Hepatocyte (in vitro differentiated cells): ENCODE results near the gene C11orf42. TPM values are rescaled to one million over a fixed set of nuclear protein-coding genes. Genes with fewer than 3 reads are reported as not detected.

Experiments used
- DNase-seq: peaks from one replicate; pipeline ENCODE4 v3.0.0-alpha.2; 2016; ENCODE audit warnings: low spot score
- H2AFZ ChIP-seq: fragments of 200-600 bp; sonication (generic); 2 replicates; pipeline ENCODE4 v1.6.0; 2016; ENCODE audit warnings: antibody characterized with exemption, mild to moderate bottlenecking
- H3K27ac ChIP-seq: fragments of 200-600 bp; sonication (generic); 2 replicates; pipeline ENCODE4 v1.5.1; 2016; ENCODE audit warnings: mild to moderate bottlenecking
- H3K27me3 ChIP-seq: fragments of 200-600 bp; sonication (generic); 2 replicates; pipeline ENCODE4 v1.6.1; 2016
- H3K36me3 ChIP-seq: fragments of 200-600 bp; sonication (generic); replicated peaks from 2 replicates; pipeline ENCODE4 v1.5.1; 2016; ENCODE audit warnings: low read depth; ENCODE audit not compliant: insufficient read depth
- H3K4me1 ChIP-seq: fragments of 200-600 bp; sonication (generic); 2 replicates; pipeline ENCODE4 v1.5.1; 2016; ENCODE audit warnings: mild to moderate bottlenecking, moderate library complexity; ENCODE audit not compliant: insufficient read depth
- H3K4me2 ChIP-seq: fragments of 200-600 bp; sonication (generic); 2 replicates; pipeline ENCODE4 v1.6.0; 2016
- H3K4me3 ChIP-seq: fragments of 200-600 bp; sonication (generic); 2 replicates; pipeline ENCODE4 v1.5.1; 2016; ENCODE audit warnings: mild to moderate bottlenecking
- H3K79me2 ChIP-seq: fragments of 200-600 bp; sonication (generic); 2 replicates; pipeline ENCODE4 v1.6.0; 2017; ENCODE audit warnings: mild to moderate bottlenecking
- H3K9me2 ChIP-seq: fragments of 200-600 bp; sonication (generic); replicated peaks from 2 replicates; pipeline ENCODE4 v1.6.0; 2017; ENCODE audit warnings: mild to moderate bottlenecking; ENCODE audit not compliant: insufficient read depth
- H3K9me3 ChIP-seq: fragments of 200-600 bp; sonication (generic); 2 replicates; pipeline ENCODE4 v1.5.1; 2016; ENCODE audit warnings: low read depth, mild to moderate bottlenecking
- H4K20me1 ChIP-seq: fragments of 200-600 bp; sonication (generic); 2 replicates; pipeline ENCODE4 v1.6.0; 2016; ENCODE audit warnings: mild to moderate bottlenecking; ENCODE audit not compliant: insufficient read depth, poor library complexity, severe bottlenecking
- EZH2 ChIP-seq: fragments of 200-600 bp; sonication (generic); IDR thresholded peaks from 2 replicates; pipeline ENCODE4 v1.6.1; 2016; ENCODE audit warnings: antibody characterized with exemption, mild to moderate bottlenecking, borderline replicate concordance
- EZH2phosphoT487 ChIP-seq: fragments of 200-600 bp; sonication (generic); IDR thresholded peaks from one replicate; pipeline ENCODE4 v1.6.1; 2018; ENCODE audit warnings: antibody characterized with exemption, mild to moderate bottlenecking, low read depth, moderate library complexity; ENCODE audit not compliant: unreplicated experiment, severe bottlenecking
- WGBS: methylation state at CpG from one replicate; pipeline ENCODE4 v1.1.6; 2016; ENCODE audit warnings: low lambda C conversion rate; ENCODE audit errors: missing lambda C conversion rate; 5-methylcytosine and 5-hydroxymethylcytosine counted together
- polyA plus RNA-seq: library from polyadenylated mRNA; unstranded; fragments of >200 nt; fragmentation: Nextera tagmentation; extraction: Ambion mirVana; gene quantifications from 2 replicates; pipeline ENCODE4 v1.2.1, GENCODE V29; 2016
- total RNA-seq: library from RNA; depleted of rRNA; stranded (reverse); fragments of >200 nt; gene quantifications from 2 replicates; pipeline ENCODE4 v1.2.3, GENCODE V29; 2014
- TF ChIP-seq, protein P1 (sequence below): fragments of 200-600 bp; sonication (generic); IDR thresholded peaks from 2 replicates; pipeline ENCODE4 v1.5.1; 2016; ENCODE audit warnings: antibody characterized with exemption, mild to moderate bottlenecking; ENCODE audit not compliant: poor library complexity

The C11orf42 gene, protein sequence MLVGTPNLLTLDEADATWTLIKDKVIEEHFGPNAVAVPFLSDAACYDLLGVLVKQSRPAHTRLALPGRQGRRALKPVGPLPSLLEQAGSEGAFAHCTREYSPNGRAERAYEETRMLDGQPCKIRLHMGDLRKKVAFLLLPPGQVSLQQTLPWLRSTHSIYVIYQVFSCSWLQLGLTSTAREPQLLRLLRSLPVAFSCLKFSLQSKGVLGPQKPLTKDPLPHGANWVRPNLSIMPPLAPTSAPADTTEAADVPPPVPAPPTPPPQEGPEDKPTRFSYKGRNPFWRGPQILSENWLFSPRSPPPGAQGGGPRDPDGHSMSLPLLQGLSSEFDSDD
- total RNA-seq (not detected in 2 replicates), polyA plus RNA-seq (not detected in 2 replicates)

DNA sequence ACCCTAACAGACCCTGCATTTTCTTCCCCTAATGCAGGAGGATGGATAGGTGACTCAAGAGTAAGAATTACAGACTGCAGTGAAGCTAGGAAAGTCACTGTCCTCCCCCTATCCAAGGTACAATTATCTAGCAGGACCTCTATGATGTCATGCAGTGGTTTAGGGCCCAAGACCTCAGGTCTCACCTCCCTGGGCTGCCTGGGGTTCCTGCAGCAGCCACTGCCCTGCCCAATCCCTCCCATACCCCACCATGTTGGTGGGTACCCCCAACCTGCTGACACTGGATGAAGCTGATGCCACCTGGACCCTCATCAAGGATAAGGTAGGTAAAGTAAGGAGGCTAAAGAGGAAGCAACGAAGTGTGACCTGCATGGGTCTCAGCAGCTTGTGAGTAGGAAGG is at the start of gene C11orf42:
TSS of gene C11orf42 (plus strand) at position 192 of the 400 bp plus-strand sequence. CDS start at position 251, 59 bp downstream.
- Histone ChIP-seq H3K36me3 (no peaks in the 10 kb centered on the region), H3K9me3 (no peaks in the 10 kb centered on the region), H4K20me1 (no peaks in the 10 kb centered on the region), H3K79me2 (no peaks in the 10 kb centered on the region), H3K9me2 (no peaks in the 10 kb centered on the region), H3K4me2 (no peak within 1 kb of the TSS), H3K27ac (no peak within 1 kb of the TSS), H3K4me1 (no peaks in the 10 kb centered on the region), H3K27me3 (no peaks in the 10 kb centered on the region), H3K4me3 (no peak within 1 kb of the TSS), H2AFZ (no peak within 1 kb of the TSS)
- 95% methylated on average over 1 of the region's 1 CpG for whole genome bisulfite sequencing
- DNase-seq, result no peak
- no peak for TF ChIP-seq EZH2
- TF ChIP-seq, protein P1, sequence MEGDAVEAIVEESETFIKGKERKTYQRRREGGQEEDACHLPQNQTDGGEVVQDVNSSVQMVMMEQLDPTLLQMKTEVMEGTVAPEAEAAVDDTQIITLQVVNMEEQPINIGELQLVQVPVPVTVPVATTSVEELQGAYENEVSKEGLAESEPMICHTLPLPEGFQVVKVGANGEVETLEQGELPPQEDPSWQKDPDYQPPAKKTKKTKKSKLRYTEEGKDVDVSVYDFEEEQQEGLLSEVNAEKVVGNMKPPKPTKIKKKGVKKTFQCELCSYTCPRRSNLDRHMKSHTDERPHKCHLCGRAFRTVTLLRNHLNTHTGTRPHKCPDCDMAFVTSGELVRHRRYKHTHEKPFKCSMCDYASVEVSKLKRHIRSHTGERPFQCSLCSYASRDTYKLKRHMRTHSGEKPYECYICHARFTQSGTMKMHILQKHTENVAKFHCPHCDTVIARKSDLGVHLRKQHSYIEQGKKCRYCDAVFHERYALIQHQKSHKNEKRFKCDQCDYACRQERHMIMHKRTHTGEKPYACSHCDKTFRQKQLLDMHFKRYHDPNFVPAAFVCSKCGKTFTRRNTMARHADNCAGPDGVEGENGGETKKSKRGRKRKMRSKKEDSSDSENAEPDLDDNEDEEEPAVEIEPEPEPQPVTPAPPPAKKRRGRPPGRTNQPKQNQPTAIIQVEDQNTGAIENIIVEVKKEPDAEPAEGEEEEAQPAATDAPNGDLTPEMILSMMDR, result no peak
- TF ChIP-seq EZH2phosphoT487, result no peak

DNA sequence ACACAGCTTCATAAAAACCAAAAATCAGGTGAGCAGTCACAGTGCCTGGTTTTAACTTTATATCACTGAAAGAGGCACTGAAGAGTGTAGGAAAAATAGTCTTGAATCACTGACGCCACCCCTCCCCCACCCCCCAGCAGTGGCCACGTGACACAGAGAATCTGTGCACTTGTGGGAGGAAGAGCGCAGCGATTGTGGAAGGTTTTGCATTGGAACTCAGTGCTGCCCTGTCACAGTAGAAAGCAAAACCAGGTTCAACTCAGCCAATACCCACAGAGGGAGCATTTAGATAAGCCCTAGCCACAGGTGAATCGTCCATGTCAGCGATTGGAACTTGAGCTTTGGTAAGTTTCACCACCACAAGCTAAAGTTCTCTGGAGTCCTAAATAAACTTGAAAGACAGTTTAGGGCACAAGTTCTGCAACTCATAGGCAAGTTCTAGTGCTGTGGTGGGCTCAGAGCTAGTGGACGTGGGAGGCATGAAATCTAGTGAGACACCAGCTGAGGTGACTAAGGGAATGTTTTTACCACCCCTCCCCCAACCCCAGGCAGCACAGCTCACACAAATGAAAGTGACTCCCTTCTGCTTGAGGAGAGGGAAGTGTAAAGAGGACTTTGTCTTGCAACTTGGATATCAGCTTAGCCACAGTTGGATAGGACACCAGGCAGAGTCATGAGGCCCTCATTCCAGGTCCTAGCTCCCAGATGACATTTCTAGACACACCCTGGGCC is 48.6 kb upstream of the C11orf42 start:
- Histone ChIP-seq H3K27ac (peak overlapping the region; percentile 57), H2AFZ (no peak overlapping the region), H3K9me3 (no peaks in the 10 kb centered on the region), H3K9me2 (no peaks in the 10 kb centered on the region), H3K27me3 (no peaks in the 10 kb centered on the region), H3K4me1 (no peaks in the 10 kb centered on the region), H3K79me2 (no peaks in the 10 kb centered on the region), H3K4me3 (no peak overlapping the region), H3K4me2 (no peak overlapping the region), H3K36me3 (no peaks in the 10 kb centered on the region), H4K20me1 (no peaks in the 10 kb centered on the region)
- DNase-seq, result peak; percentile 39
- TF ChIP-seq EZH2phosphoT487, result no peak
- WGBS, result 70% methylated on average over 7 of the region's 7 CpGs

DNA sequence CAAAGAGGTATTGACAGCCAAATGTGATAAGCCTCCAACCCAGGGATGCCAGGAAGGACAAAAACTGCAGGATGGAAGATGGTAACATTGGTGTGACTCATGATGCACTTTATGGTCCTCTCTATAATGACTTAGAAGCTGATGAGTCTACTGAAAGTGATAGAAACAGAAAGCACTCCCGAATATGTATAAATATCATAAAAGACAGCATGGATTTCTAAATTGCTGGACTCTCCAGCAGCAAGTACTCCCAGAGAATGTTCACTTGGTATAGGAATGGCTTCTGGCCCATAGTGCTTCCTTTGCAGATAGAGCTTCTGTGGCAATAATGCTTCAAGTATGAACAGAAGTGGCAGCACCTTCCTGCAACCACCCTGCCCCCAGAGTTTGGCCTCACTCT is 35.1 kb upstream of the C11orf42 start, which contains the start of gene OR52B2:
TSS of gene OR52B2 (minus strand) at position 101 of the 400 bp plus-strand sequence. CDS start at position 101, 0 bp downstream.
- no peaks in the 10 kb centered on the region for H3K4me1 ChIP-seq
- TF ChIP-seq EZH2, result no peak
- no peaks in the 10 kb centered on the region for H3K79me2 ChIP-seq
- H4K20me1 ChIP-seq, result no peaks in the 10 kb centered on the region
- no peak within 1 kb of the TSS for H3K4me3 ChIP-seq
- no peak within 1 kb of the TSS for H3K27ac ChIP-seq
- no peaks in the 10 kb centered on the region for H3K9me3 ChIP-seq
- no peak within 1 kb of the TSS for H3K4me2 ChIP-seq
- H3K36me3 ChIP-seq, result no peaks in the 10 kb centered on the region
- 77% methylated on average over 1 of the region's 1 CpG for WGBS
- no peak for DNase-seq
- no peaks in the 10 kb centered on the region for H3K9me2 ChIP-seq
- no peaks in the 10 kb centered on the region for H3K27me3 ChIP-seq
- H2AFZ ChIP-seq, result no peak within 1 kb of the TSS

DNA sequence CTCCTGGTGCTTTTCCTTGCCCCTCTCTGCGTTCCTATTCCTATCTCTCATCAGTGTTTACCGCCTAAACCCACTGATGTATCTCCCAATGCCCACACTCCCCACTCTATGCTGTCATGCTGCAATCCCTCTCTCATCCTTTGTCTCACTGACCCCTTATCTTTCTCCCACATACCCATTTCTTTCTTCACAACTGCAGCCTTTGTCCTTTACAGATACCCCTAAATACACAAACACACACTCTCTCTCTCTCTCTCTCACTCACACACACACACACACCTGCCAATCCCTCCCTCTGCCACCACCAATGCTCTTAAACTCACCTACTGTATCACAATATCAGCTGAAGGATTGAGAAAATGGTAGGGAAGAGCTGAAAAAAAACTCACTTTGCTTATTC is 29.9 kb upstream of the C11orf42 start:
- TF ChIP-seq EZH2 (no peak), EZH2phosphoT487 (no peak)
- TF ChIP-seq, protein P1, result no peak
- H3K4me3 ChIP-seq, result no peak overlapping the region
- H4K20me1 ChIP-seq, result no peaks in the 10 kb centered on the region
- no peaks in the 10 kb centered on the region for H3K9me3 ChIP-seq
- no peaks in the 10 kb centered on the region for H3K79me2 ChIP-seq
- H3K36me3 ChIP-seq, result no peaks in the 10 kb centered on the region
- 46% methylated on average over 2 of the region's 2 CpGs for WGBS
- H3K9me2 ChIP-seq, result no peaks in the 10 kb centered on the region
- no peak overlapping the region for H3K27ac ChIP-seq
- no peak overlapping the region for H3K4me2 ChIP-seq
- no peaks in the 10 kb centered on the region for H3K27me3 ChIP-seq
- no peak for DNase-seq
- H2AFZ ChIP-seq, result no peak overlapping the region
- no peaks in the 10 kb centered on the region for H3K4me1 ChIP-seq
